ENCODE data around the gene KLF13. TPM values are rescaled to one million over a fixed set of nuclear protein-coding genes. Genes with fewer than 3 reads are reported as not detected.

KLF13 gene
- total and polyA plus RNA-seq, 4 donors: 38.3 to 157 (median 55.2) TPM

DNA sequence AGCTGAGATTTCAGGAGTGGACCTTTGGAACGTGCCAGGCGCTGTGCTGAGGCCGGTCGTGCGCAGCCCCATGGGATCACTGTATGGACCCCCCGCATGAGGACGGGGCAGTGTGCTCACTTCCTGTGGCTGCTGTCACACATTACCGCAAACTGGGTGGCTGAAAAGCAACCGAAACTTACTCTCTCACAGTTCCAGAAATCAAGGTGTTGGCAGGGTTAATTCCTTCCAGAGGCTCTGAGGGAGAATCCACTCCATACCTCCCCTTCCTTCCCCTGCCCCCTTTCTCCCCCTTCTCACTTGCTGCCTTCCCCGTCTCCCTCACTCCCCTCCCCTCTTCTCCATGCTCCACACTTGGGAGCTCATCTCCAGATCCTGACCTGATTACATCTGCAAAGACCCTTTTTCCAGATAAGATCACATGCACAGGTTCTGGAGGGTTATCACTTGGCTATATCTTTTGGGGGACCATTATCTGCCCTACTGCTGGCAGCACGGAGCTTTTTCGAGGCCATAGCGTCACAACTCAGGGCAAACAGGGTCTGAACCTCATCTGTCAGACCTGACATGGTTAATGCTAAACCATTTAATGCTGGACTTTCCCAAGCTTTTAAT lies 41.2 kb downstream of the KLF13 start:
- 46 to 48% methylated on average over 13 of the region's 13 CpGs for WGBS, 2 donors
- no peak for DNase-seq

DNA sequence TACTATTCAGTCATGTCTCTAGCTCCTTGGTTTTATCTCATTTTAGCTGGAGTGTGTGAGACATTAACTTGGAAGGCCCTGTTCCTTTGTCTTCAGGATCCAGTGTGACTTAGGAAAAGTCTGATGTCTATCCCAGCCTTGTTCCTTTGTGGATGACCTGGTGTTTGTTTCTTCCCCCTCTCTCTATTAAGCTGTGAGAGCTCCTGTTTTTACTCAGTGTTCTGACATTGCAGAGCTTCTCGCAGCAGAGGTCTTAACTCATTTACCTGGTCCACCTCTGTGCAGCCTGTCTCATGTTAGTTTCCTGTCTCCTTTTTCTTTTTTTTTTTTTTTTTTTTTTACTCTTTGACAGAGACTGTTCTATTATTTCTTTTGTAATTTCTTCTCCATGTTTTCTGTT lies 43.1 kb downstream of the KLF13 start:
- Histone ChIP-seq H3K27me3 (ENCODE audit: control insufficient read depth in 3 of 3, insufficient read depth in 3 of 3, low read length in 2 of 3) (no peaks in the 10 kb centered on the region), H3K27ac (ENCODE audit: low read depth in 1 of 2, low read length in 1 of 2) (peak overlapping the region; percentile 35 to 61), H3K9ac (ENCODE audit: insufficient read depth in 1 of 2, low read length in 2 of 2) (no peak overlapping the region), H3K36me3 (ENCODE audit: control insufficient read depth in 4 of 4, insufficient read depth in 4 of 4, low read length in 4 of 4) (peaks cover 0 to 21% (median 4%) of the 10 kb centered on the region in 4 donors), H3K4me1 (ENCODE audit: control insufficient read depth in 5 of 5, insufficient read depth in 5 of 5, low read length in 5 of 5) (peaks cover 0 to 60% (median 5%) of the 10 kb centered on the region in 5 donors), H3K9me3 (ENCODE audit: control insufficient read depth in 4 of 4, insufficient read depth in 3 of 4, low read length in 3 of 4) (no peaks in the 10 kb centered on the region), H3K4me3 (no peak overlapping the region)
- TF ChIP-seq, protein P1, sequence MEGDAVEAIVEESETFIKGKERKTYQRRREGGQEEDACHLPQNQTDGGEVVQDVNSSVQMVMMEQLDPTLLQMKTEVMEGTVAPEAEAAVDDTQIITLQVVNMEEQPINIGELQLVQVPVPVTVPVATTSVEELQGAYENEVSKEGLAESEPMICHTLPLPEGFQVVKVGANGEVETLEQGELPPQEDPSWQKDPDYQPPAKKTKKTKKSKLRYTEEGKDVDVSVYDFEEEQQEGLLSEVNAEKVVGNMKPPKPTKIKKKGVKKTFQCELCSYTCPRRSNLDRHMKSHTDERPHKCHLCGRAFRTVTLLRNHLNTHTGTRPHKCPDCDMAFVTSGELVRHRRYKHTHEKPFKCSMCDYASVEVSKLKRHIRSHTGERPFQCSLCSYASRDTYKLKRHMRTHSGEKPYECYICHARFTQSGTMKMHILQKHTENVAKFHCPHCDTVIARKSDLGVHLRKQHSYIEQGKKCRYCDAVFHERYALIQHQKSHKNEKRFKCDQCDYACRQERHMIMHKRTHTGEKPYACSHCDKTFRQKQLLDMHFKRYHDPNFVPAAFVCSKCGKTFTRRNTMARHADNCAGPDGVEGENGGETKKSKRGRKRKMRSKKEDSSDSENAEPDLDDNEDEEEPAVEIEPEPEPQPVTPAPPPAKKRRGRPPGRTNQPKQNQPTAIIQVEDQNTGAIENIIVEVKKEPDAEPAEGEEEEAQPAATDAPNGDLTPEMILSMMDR (IDR thresholded peaks at IDR 0.05; ENCODE audit: control extremely low read depth, extremely low read depth): no peak
- no peak for DNase-seq
- no peak for ATAC-seq (ENCODE audit: insufficient read depth, low FRiP score)
- 96% methylated on average over 1 of the region's 1 CpG for WGBS, 2 donors

More for the DNA sequence above, 41.2 kb downstream of the KLF13 start:
- no peak for ATAC-seq (ENCODE audit: insufficient read depth, low FRiP score)
- peaks cover 3 to 51% (median 11%) of the 10 kb centered on the region in 5 donors for H3K4me1 ChIP-seq (ENCODE audit: control insufficient read depth in 5 of 5, insufficient read depth in 5 of 5, low read length in 5 of 5)
- peaks cover 0 to 8% (median 0%) of the 10 kb centered on the region in 4 donors for H3K36me3 ChIP-seq (ENCODE audit: control insufficient read depth in 4 of 4, insufficient read depth in 4 of 4, low read length in 4 of 4)
- no peaks in the 10 kb centered on the region for H3K9me3 ChIP-seq (ENCODE audit: control insufficient read depth in 4 of 4, insufficient read depth in 3 of 4, low read length in 3 of 4)
- no peak overlapping the region for H3K9ac ChIP-seq (ENCODE audit: insufficient read depth in 1 of 2, low read length in 2 of 2)
- H3K27ac ChIP-seq (ENCODE audit: low read depth in 1 of 2, low read length in 1 of 2): peak overlapping the region; percentile 91 to 92
- TF ChIP-seq, protein P1 (IDR thresholded peaks at IDR 0.05; ENCODE audit: control extremely low read depth, extremely low read depth): no peak
- H3K27me3 ChIP-seq (ENCODE audit: control insufficient read depth in 3 of 3, insufficient read depth in 3 of 3, low read length in 2 of 3): no peaks in the 10 kb centered on the region
- H3K4me3 ChIP-seq: no peak overlapping the region

GRCh38 chr15:31371520-31372240 lies 45.0 kb downstream of the KLF13 start:
- TF ChIP-seq, protein P1 (IDR thresholded peaks at IDR 0.05; ENCODE audit: control extremely low read depth, extremely low read depth): no peak
- Histone ChIP-seq H3K27ac (ENCODE audit: low read depth in 1 of 2, low read length in 1 of 2) (peak overlapping the region in 1 of 2 donors; percentile 51), H3K9ac (ENCODE audit: insufficient read depth in 1 of 2, low read length in 2 of 2) (no peak overlapping the region), H3K4me1 (ENCODE audit: control insufficient read depth in 5 of 5, insufficient read depth in 5 of 5, low read length in 5 of 5) (peaks cover 0 to 49% (median 0%) of the 10 kb centered on the region in 5 donors), H3K4me3 (no peak overlapping the region), H3K36me3 (ENCODE audit: control insufficient read depth in 4 of 4, insufficient read depth in 4 of 4, low read length in 4 of 4) (peaks cover 0 to 27% (median 4%) of the 10 kb centered on the region in 4 donors), H3K27me3 (ENCODE audit: control insufficient read depth in 3 of 3, insufficient read depth in 3 of 3, low read length in 2 of 3) (no peaks in the 10 kb centered on the region), H3K9me3 (ENCODE audit: control insufficient read depth in 4 of 4, insufficient read depth in 3 of 4, low read length in 3 of 4) (no peaks in the 10 kb centered on the region)
- 97% methylated on average over 38 of the region's 38 CpGs for WGBS, 2 donors
- DNase-seq (no peak), ATAC-seq (ENCODE audit: insufficient read depth, low FRiP score) (no peak)
